Testis (tissue), 3 donors: ENCODE data around the gene CD28. TPM values are rescaled to one million over a fixed set of nuclear protein-coding genes. Genes with fewer than 3 reads are reported as not detected.

Experiments
- DNase-seq: peaks from one replicate; pipeline ENCODE4 v3.0.0-alpha.2; 2019
- H3K27ac ChIP-seq, 2 donors: fragments of 200-600 bp; sonication (generic); one replicate each; pipeline ENCODE4 v1.5.1; 2019
- H3K27me3 ChIP-seq: fragments of 200-600 bp; sonication (generic); one replicate; pipeline ENCODE4 v1.5.1; 2019
- H3K36me3 ChIP-seq: fragments of 200-600 bp; sonication (generic); one replicate; pipeline ENCODE4 v1.5.1; 2017; ENCODE audit warnings: low read depth; ENCODE audit errors: missing control alignments
- H3K4me1 ChIP-seq: fragments of 200-600 bp; sonication (generic); one replicate; pipeline ENCODE4 v1.5.1; 2019
- H3K4me3 ChIP-seq, 2 donors: fragments of 200-600 bp; sonication (generic); one replicate each; pipeline ENCODE4 v1.5.1; 2017 to 2019
- H3K9me3 ChIP-seq: fragments of 200-600 bp; sonication (generic); one replicate; pipeline ENCODE4 v1.5.1; 2017
- CTCF ChIP-seq, 3 experiments: fragments of 450-650 bp in 2 of 3; fragments of 200-600 bp in 1 of 3; sonication (generic) in 1 of 3; IDR thresholded peaks; one replicate each; pipeline ENCODE4 v1.5.1; 2016 to 2019; ENCODE audit warnings: antibody characterized with exemption in 3 of 3, mild to moderate bottlenecking in 2 of 3, moderate library complexity in 1 of 3
- POLR2A ChIP-seq: fragments of 450-650 bp; IDR thresholded peaks from one replicate; pipeline ENCODE4 v1.6.1; 2017; ENCODE audit warnings: antibody characterized with exemption, mild to moderate bottlenecking, moderate library complexity
- WGBS, 2 donors: methylation state at CpG; one replicate each; pipeline ENCODE4 v1.1.5; 2018; 5-methylcytosine and 5-hydroxymethylcytosine counted together
- intact Hi-C: fragments of 100-400 bp; cut with DNase I; formaldehyde crosslinking; loops from one replicate; pipeline ENCODE4 v1.15.1; 2023; ENCODE audit warnings: low total_unique reads
- polyA plus RNA-seq: library from polyadenylated mRNA; stranded (reverse); fragments of 350-450 nt; fragmentation: Illumina TruSeq; extraction: RNeasy Lipid Tissue Mini Kit (QIAGEN cat#74804); gene quantifications from one replicate; pipeline ENCODE4 v1.2.3, GENCODE V29; 2014; ENCODE audit warnings: low read depth, low replicate concordance; ENCODE audit not compliant: insufficient read depth
- total RNA-seq, 2 donors: library from RNA; depleted of rRNA; stranded (reverse); fragments of >200 nt; gene quantifications; one replicate each; pipeline ENCODE4 v1.2.3, GENCODE V29; 2016

Gene CD28
- total and polyA plus RNA-seq, 3 donors from 2014 or later, result 0.24 to 0.91 (median 0.43) TPM

GRCh38 chr2:203662951-203663350 is 43.5 kb upstream of the CD28 start:
- intact Hi-C loops, result no loop called here
- Histone ChIP-seq H3K36me3 (no peaks in the 10 kb centered on the region), H3K27ac (no peak overlapping the region), H3K27me3 (no peaks in the 10 kb centered on the region), H3K4me3 (no peak overlapping the region), H3K9me3 (no peaks in the 10 kb centered on the region), H3K4me1 (no peaks in the 10 kb centered on the region)
- no peak for TF ChIP-seq CTCF (IDR thresholded peaks at IDR 0.05)
- no peak for TF ChIP-seq POLR2A
- no peak for DNase-seq

- Histone ChIP-seq H3K4me1 (no peaks in the 10 kb centered on the region), H3K27me3 (no peaks in the 10 kb centered on the region), H3K27ac (no peak overlapping the region), H3K4me3 (no peak overlapping the region), H3K9me3 (no peaks in the 10 kb centered on the region), H3K36me3 (no peaks in the 10 kb centered on the region)
- 89 to 92% methylated on average over 7 of the region's 7 CpGs for WGBS, 2 donors
- intact Hi-C loops, result no loop called here
- TF ChIP-seq POLR2A, result no peak
- TF ChIP-seq CTCF (IDR thresholded peaks at IDR 0.05), result no peak
- DNase-seq, result no peak
Observed at GRCh38 chr2:203664029-203664755, 42.2 kb upstream of the CD28 start.

- no peaks in the 10 kb centered on the region for H3K9me3 ChIP-seq
- no peaks in the 10 kb centered on the region for H3K27me3 ChIP-seq
- no peaks in the 10 kb centered on the region for H3K4me1 ChIP-seq
- no peak overlapping the region for H3K4me3 ChIP-seq
- WGBS, 2 donors, result 92 to 95% methylated on average over 2 of the region's 2 CpGs
- H3K27ac ChIP-seq, result no peak overlapping the region
- DNase-seq, result no peak
- H3K36me3 ChIP-seq, result no peaks in the 10 kb centered on the region
- no peak for TF ChIP-seq POLR2A
- no peak for TF ChIP-seq CTCF (IDR thresholded peaks at IDR 0.05)
- intact Hi-C loops, result no loop called here
Observed at GRCh38 chr2:203667838-203668237, 38.6 kb upstream of the CD28 start.

GRCh38 chr2:203669820-203670219 is 36.6 kb upstream of the CD28 start:
- Histone ChIP-seq H3K36me3 (no peaks in the 10 kb centered on the region), H3K27ac (no peak overlapping the region), H3K4me3 (no peak overlapping the region), H3K4me1 (no peaks in the 10 kb centered on the region), H3K9me3 (no peaks in the 10 kb centered on the region), H3K27me3 (no peaks in the 10 kb centered on the region)
- TF ChIP-seq CTCF (IDR thresholded peaks at IDR 0.05), result no peak
- no peak for TF ChIP-seq POLR2A
- intact Hi-C loops, result no loop called here
- 82 to 86% methylated on average over 2 of the region's 2 CpGs for WGBS, 2 donors
- no peak for DNase-seq

- DNase-seq, result no peak
- H3K4me3 ChIP-seq, result no peak overlapping the region
- TF ChIP-seq POLR2A, result no peak
- no peak for TF ChIP-seq CTCF (IDR thresholded peaks at IDR 0.05)
- intact Hi-C loops, result no loop called here
- H3K9me3 ChIP-seq, result no peaks in the 10 kb centered on the region
- H3K36me3 ChIP-seq, result no peaks in the 10 kb centered on the region
- no peak overlapping the region for H3K27ac ChIP-seq
- no peaks in the 10 kb centered on the region for H3K27me3 ChIP-seq
- no peaks in the 10 kb centered on the region for H3K4me1 ChIP-seq
Observed at GRCh38 chr2:203670939-203671338, 35.5 kb upstream of the CD28 start.
